GM23338 (cell line): ENCODE results near the gene SLC24A4. TPM values are rescaled to one million over a fixed set of nuclear protein-coding genes. Genes with fewer than 3 reads are reported as not detected.

Source experiments
- ATAC-seq: fragments of 200-7000 bp; cut with Tn5 transposase; 3 replicates; pipeline ENCODE4 v1.9.1; 2020
- DNase-seq: peaks from one replicate; pipeline ENCODE4 v3.0.0-alpha.2; 2015; ENCODE audit warnings: low spot score
- H2AFZ ChIP-seq: fragments of 200-600 bp; sonication (generic); 2 replicates; pipeline ENCODE4 v1.8.0; 2016; ENCODE audit warnings: antibody characterized with exemption, mild to moderate bottlenecking, moderate library complexity
- H3F3A ChIP-seq: fragments of 200-600 bp; sonication (generic); replicated peaks from 2 replicates; pipeline ENCODE4 v1.8.0; 2017; ENCODE audit warnings: antibody characterized with exemption, mixed run types, low read depth
- H3K27ac ChIP-seq: fragments of 200-600 bp; sonication (generic); 2 replicates; pipeline ENCODE4 v1.6.1; 2016; ENCODE audit warnings: low read depth
- H3K27me3 ChIP-seq: fragments of 200-600 bp; sonication (generic); 2 replicates; pipeline ENCODE4 v1.8.0; 2016; ENCODE audit warnings: mild to moderate bottlenecking, mixed run types, moderate library complexity; ENCODE audit not compliant: insufficient read depth
- H3K36me3 ChIP-seq: fragments of 200-600 bp; sonication (generic); 2 replicates; pipeline ENCODE4 v1.8.0; 2016; ENCODE audit warnings: mild to moderate bottlenecking; ENCODE audit not compliant: insufficient read depth
- H3K4me1 ChIP-seq: fragments of 200-600 bp; sonication (generic); 2 replicates; pipeline ENCODE4 v1.8.0; 2016; ENCODE audit warnings: mild to moderate bottlenecking, moderate library complexity; ENCODE audit not compliant: insufficient read depth
- H3K4me2 ChIP-seq: fragments of 200-600 bp; sonication (generic); 2 replicates; pipeline ENCODE4 v1.7.1; 2017; ENCODE audit warnings: mixed run types
- H3K4me3 ChIP-seq: fragments of 200-600 bp; sonication (generic); 2 replicates; pipeline ENCODE4 v1.6.1; 2016; ENCODE audit warnings: mixed run types
- H3K79me2 ChIP-seq: fragments of 200-600 bp; sonication (generic); replicated peaks from 2 replicates; pipeline ENCODE4 v1.8.0; 2017; ENCODE audit warnings: mild to moderate bottlenecking; ENCODE audit not compliant: insufficient read depth
- H3K9me2 ChIP-seq: fragments of 200-600 bp; sonication (generic); 2 replicates; pipeline ENCODE4 v1.8.0; 2017; ENCODE audit not compliant: insufficient read depth
- H4K20me1 ChIP-seq: fragments of 200-600 bp; sonication (generic); replicated peaks from 2 replicates; pipeline ENCODE4 v1.8.0; 2017; ENCODE audit warnings: mild to moderate bottlenecking; ENCODE audit not compliant: insufficient read depth
- H3K27ac Mint-ChIP-seq: 2 replicates; pipeline ENCODE4 v1.8.0; 2020; ENCODE audit warnings: inconsistent platforms, mild to moderate bottlenecking, moderate library complexity, mixed read lengths
- H3K27me3 Mint-ChIP-seq: 3 replicates; pipeline ENCODE4 v1.8.0; 2022; ENCODE audit warnings: low read depth, mild to moderate bottlenecking, moderate library complexity, mixed read lengths, inconsistent platforms; ENCODE audit not compliant: insufficient read depth, poor library complexity
- H3K36me3 Mint-ChIP-seq: 3 replicates; pipeline ENCODE4 v1.8.0; 2021; ENCODE audit warnings: low read depth, mild to moderate bottlenecking, inconsistent platforms, moderate library complexity, mixed read lengths
- H3K4me1 Mint-ChIP-seq: 3 replicates; pipeline ENCODE4 v1.8.0; 2020; ENCODE audit warnings: mild to moderate bottlenecking, inconsistent platforms, mixed read lengths
- H3K4me3 Mint-ChIP-seq: 3 replicates; pipeline ENCODE4 v1.8.0; 2021; ENCODE audit warnings: moderate library complexity, mild to moderate bottlenecking, inconsistent platforms, mixed read lengths
- H3K9me3 Mint-ChIP-seq: 3 replicates; pipeline ENCODE4 v1.8.0; 2020; ENCODE audit warnings: moderate library complexity, mild to moderate bottlenecking, inconsistent platforms, mixed read lengths
- CREB1 ChIP-seq: fragments of 250-450 bp; sonication (Bioruptor Pico); IDR thresholded peaks from 2 replicates; pipeline ENCODE4 v1.5.0; 2020; ENCODE audit warnings: low read depth, mild to moderate bottlenecking, moderate library complexity
- EZH2 ChIP-seq: fragments of 200-600 bp; sonication (generic); IDR thresholded peaks from one replicate; pipeline ENCODE4 v1.8.0; 2017; ENCODE audit warnings: antibody characterized with exemption, mild to moderate bottlenecking, low read depth; ENCODE audit not compliant: unreplicated experiment
- EZH2phosphoT487 ChIP-seq: fragments of 200-600 bp; sonication (generic); IDR thresholded peaks from one replicate; pipeline ENCODE4 v1.8.1; 2018; ENCODE audit warnings: antibody characterized with exemption; ENCODE audit not compliant: unreplicated experiment
- JUNB ChIP-seq: IDR thresholded peaks from one replicate; pipeline ENCODE4 v1.6.1; 2016; ENCODE audit warnings: antibody characterized with exemption; ENCODE audit not compliant: unreplicated experiment
- NANOG ChIP-seq: IDR thresholded peaks from 2 replicates; pipeline ENCODE4 v1.6.1; 2016; ENCODE audit warnings: antibody characterized with exemption, borderline replicate concordance
- POLR2AphosphoS5 ChIP-seq: IDR thresholded peaks from 2 replicates; pipeline ENCODE4 v1.6.1; 2016; ENCODE audit warnings: antibody characterized with exemption, low read depth
- REST ChIP-seq: IDR thresholded peaks from one replicate; pipeline ENCODE4 v1.6.1; 2018; ENCODE audit warnings: antibody characterized with exemption; ENCODE audit not compliant: unreplicated experiment
- STAT1 ChIP-seq: IDR thresholded peaks from one replicate; pipeline ENCODE4 v1.6.1; 2016; ENCODE audit warnings: antibody characterized with exemption; ENCODE audit not compliant: unreplicated experiment
- ZNF114 ChIP-seq: fragments of 250-450 bp; sonication (Bioruptor Pico); IDR thresholded peaks from 2 replicates; pipeline ENCODE4 v1.5.0; 2020; ENCODE audit warnings: mild to moderate bottlenecking, moderate library complexity
- ZNF331 ChIP-seq: fragments of 250-450 bp; sonication (Bioruptor Pico); IDR thresholded peaks from 2 replicates; pipeline ENCODE4 v1.5.0; 2020; ENCODE audit warnings: low read depth, mild to moderate bottlenecking, moderate library complexity
- polyA plus RNA-seq: library from polyadenylated mRNA; unstranded; fragments of >200 nt; fragmentation: Nextera tagmentation; extraction: Ambion mirVana; gene quantifications from 2 replicates; pipeline ENCODE4 v1.2.1, GENCODE V29; 2016
- total RNA-seq: library from RNA; depleted of rRNA; stranded (reverse); fragments of >200 nt; shearing (Covaris generic); gene quantifications from 2 replicates; pipeline ENCODE4 v1.2.3, GENCODE V29; 2014
- TF ChIP-seq, protein P1 (sequence below): fragments of 250-450 bp; sonication (Bioruptor Pico); IDR thresholded peaks from 2 replicates; pipeline ENCODE4 v1.5.0; 2020; ENCODE audit warnings: mild to moderate bottlenecking, moderate library complexity
- TF ChIP-seq, protein P2 (sequence below), 2 experiments: fragments of 200-600 bp in 1 of 2; sonication (generic) in 1 of 2; conservative IDR thresholded peaks; 2 replicates each; pipeline versions ENCODE4 v1.5.1 to v1.6.1; 2016 to 2017; ENCODE audit warnings: antibody characterized with exemption in 2 of 2, low read depth in 2 of 2, mild to moderate bottlenecking in 2 of 2, moderate library complexity in 1 of 2
- TF ChIP-seq, protein P3 (sequence below): IDR thresholded peaks from 2 replicates; pipeline ENCODE4 v1.6.1; 2016; ENCODE audit warnings: antibody characterized with exemption

The SLC24A4 gene
- total and polyA plus RNA-seq, 2 experiments from 2014 or later: 0.06 to 0.38 TPM

DNA sequence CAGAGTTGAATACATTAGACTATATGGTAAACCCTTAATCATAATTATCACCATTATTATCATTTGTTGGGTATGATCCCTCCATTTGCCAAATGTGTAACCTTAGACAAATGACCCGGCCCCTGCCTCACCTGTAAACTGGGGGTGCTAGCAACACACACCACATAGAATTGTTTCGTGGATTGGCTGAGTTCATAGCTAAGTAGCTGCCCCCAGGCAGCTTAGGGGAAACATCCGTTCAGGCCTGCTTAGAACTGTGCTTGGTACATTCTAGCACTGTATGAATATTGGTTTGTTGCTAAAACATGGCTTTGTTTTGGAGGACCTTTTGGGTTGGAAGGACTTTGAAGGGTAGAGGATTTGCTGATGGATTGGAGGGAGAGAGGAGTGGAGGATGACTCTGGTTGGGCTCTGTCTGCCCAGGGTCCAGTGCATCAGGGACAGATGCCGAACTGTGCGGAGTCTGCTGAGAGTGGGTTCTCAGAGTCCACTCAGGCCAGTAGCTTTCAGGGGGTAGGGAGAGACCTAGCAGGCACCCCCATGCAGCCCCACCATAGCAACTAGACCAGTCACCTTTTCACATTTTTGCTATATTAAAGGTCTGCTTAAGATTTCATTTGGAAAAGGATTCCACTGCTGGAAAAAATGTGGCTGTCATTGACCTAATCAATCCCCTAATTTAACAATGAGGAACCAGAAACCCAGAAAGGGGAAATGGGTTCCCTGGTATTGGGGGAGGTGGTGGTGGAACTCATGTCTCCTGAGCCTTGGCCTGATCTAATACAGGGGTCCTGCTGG, 192.8 kb downstream of the SLC24A4 start:
- no peak for DNase-seq
- no peaks in the 10 kb centered on the region for H3K36me3 Mint-ChIP-seq
- H3K4me3 ChIP-seq: no peak overlapping the region
- H3K27ac Mint-ChIP-seq: no peak overlapping the region
- no peaks in the 10 kb centered on the region for H4K20me1 ChIP-seq
- H3K79me2 ChIP-seq: no peaks in the 10 kb centered on the region
- H3K4me1 Mint-ChIP-seq: peaks cover 10% of the 10 kb centered on the region
- no peaks in the 10 kb centered on the region; the same call in 1 of the 2 replicates for H3K4me1 ChIP-seq
- H2AFZ ChIP-seq: no peak overlapping the region
- ATAC-seq: no peak
- 0 out of 2 replicates have a peak, but pooled peaks cover 3% of the 10 kb centered on the region for H3F3A ChIP-seq
- no peaks in the 10 kb centered on the region for H3K36me3 ChIP-seq
- H3K9me3 Mint-ChIP-seq: no peaks in the 10 kb centered on the region
- TF ChIP-seq EZH2 (no peak), JUNB (no peak), REST (no peak), STAT1 (no peak), ZNF331 (CRISPR knock-in tag) (no peak), ZNF114 (CRISPR knock-in tag) (no peak), POLR2AphosphoS5 (no peak), CREB1 (CRISPR knock-in tag) (no peak), EZH2phosphoT487 (no peak), NANOG (no peak)
- TF ChIP-seq, protein P1, sequence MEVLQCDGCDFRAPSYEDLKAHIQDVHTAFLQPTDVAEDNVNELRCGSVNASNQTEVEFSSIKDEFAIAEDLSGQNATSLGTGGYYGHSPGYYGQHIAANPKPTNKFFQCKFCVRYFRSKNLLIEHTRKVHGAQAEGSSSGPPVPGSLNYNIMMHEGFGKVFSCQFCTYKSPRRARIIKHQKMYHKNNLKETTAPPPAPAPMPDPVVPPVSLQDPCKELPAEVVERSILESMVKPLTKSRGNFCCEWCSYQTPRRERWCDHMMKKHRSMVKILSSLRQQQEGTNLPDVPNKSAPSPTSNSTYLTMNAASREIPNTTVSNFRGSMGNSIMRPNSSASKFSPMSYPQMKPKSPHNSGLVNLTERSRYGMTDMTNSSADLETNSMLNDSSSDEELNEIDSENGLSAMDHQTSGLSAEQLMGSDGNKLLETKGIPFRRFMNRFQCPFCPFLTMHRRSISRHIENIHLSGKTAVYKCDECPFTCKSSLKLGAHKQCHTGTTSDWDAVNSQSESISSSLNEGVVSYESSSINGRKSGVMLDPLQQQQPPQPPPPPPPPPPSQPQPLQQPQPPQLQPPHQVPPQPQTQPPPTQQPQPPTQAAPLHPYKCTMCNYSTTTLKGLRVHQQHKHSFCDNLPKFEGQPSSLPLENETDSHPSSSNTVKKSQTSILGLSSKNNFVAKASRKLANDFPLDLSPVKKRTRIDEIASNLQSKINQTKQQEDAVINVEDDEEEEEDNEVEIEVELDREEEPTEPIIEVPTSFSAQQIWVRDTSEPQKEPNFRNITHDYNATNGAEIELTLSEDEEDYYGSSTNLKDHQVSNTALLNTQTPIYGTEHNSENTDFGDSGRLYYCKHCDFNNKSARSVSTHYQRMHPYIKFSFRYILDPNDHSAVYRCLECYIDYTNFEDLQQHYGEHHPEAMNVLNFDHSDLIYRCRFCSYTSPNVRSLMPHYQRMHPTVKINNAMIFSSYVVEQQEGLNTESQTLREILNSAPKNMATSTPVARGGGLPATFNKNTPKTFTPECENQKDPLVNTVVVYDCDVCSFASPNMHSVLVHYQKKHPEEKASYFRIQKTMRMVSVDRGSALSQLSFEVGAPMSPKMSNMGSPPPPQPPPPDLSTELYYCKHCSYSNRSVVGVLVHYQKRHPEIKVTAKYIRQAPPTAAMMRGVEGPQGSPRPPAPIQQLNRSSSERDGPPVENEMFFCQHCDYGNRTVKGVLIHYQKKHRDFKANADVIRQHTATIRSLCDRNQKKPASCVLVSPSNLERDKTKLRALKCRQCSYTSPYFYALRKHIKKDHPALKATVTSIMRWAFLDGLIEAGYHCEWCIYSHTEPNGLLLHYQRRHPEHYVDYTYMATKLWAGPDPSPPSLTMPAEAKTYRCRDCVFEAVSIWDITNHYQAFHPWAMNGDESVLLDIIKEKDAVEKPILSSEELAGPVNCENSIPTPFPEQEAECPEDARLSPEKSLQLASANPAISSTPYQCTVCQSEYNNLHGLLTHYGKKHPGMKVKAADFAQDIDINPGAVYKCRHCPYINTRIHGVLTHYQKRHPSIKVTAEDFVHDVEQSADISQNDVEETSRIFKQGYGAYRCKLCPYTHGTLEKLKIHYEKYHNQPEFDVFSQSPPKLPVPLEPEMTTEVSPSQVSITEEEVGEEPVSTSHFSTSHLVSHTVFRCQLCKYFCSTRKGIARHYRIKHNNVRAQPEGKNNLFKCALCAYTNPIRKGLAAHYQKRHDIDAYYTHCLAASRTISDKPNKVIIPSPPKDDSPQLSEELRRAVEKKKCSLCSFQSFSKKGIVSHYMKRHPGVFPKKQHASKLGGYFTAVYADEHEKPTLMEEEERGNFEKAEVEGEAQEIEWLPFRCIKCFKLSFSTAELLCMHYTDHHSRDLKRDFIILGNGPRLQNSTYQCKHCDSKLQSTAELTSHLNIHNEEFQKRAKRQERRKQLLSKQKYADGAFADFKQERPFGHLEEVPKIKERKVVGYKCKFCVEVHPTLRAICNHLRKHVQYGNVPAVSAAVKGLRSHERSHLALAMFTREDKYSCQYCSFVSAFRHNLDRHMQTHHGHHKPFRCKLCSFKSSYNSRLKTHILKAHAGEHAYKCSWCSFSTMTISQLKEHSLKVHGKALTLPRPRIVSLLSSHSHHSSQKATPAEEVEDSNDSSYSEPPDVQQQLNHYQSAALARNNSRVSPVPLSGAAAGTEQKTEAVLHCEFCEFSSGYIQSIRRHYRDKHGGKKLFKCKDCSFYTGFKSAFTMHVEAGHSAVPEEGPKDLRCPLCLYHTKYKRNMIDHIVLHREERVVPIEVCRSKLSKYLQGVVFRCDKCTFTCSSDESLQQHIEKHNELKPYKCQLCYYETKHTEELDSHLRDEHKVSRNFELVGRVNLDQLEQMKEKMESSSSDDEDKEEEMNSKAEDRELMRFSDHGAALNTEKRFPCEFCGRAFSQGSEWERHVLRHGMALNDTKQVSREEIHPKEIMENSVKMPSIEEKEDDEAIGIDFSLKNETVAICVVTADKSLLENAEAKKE (CRISPR knock-in tag): no peak
- TF ChIP-seq, protein P2, sequence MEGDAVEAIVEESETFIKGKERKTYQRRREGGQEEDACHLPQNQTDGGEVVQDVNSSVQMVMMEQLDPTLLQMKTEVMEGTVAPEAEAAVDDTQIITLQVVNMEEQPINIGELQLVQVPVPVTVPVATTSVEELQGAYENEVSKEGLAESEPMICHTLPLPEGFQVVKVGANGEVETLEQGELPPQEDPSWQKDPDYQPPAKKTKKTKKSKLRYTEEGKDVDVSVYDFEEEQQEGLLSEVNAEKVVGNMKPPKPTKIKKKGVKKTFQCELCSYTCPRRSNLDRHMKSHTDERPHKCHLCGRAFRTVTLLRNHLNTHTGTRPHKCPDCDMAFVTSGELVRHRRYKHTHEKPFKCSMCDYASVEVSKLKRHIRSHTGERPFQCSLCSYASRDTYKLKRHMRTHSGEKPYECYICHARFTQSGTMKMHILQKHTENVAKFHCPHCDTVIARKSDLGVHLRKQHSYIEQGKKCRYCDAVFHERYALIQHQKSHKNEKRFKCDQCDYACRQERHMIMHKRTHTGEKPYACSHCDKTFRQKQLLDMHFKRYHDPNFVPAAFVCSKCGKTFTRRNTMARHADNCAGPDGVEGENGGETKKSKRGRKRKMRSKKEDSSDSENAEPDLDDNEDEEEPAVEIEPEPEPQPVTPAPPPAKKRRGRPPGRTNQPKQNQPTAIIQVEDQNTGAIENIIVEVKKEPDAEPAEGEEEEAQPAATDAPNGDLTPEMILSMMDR (conservative IDR thresholded peaks at IDR 0.05; ENCODE audit: low read depth in 2 of 2): no peak
- TF ChIP-seq, protein P3, sequence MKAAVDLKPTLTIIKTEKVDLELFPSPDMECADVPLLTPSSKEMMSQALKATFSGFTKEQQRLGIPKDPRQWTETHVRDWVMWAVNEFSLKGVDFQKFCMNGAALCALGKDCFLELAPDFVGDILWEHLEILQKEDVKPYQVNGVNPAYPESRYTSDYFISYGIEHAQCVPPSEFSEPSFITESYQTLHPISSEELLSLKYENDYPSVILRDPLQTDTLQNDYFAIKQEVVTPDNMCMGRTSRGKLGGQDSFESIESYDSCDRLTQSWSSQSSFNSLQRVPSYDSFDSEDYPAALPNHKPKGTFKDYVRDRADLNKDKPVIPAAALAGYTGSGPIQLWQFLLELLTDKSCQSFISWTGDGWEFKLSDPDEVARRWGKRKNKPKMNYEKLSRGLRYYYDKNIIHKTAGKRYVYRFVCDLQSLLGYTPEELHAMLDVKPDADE: no peak
- peaks cover 29% of the 10 kb centered on the region for H3K27me3 Mint-ChIP-seq
- H3K4me3 Mint-ChIP-seq: no peak overlapping the region; the same call in 2 of the 3 replicates
- no peak overlapping the region for H3K4me2 ChIP-seq
- H3K27me3 ChIP-seq: peaks cover 40% of the 10 kb centered on the region
- no peak overlapping the region for H3K27ac ChIP-seq
- H3K9me2 ChIP-seq: no peaks in the 10 kb centered on the region
